Mammary epithelial cell (primary cell): ENCODE data around the gene RPS6KA2.

Source experiments
- EZH2 ChIP-seq: IDR thresholded peaks from 2 replicates; pipeline ENCODE4 v1.6.1; 2012; ENCODE audit warnings: low read length, inconsistent platforms, borderline replicate concordance
- TF ChIP-seq, protein P1 (sequence below), 2 donors: IDR thresholded peaks in 1 of 2; conservative IDR thresholded peaks in 1 of 2; 2 replicates each; pipeline ENCODE4 v1.5.1; 2011 to 2012; ENCODE audit warnings: inconsistent platforms in 2 of 2, low read length in 2 of 2, mild to moderate bottlenecking in 2 of 2, control low read depth in 1 of 2, low read depth in 1 of 2; ENCODE audit not compliant: insufficient read depth in 1 of 2; ENCODE audit errors: extremely low read depth in 1 of 2

DNA sequence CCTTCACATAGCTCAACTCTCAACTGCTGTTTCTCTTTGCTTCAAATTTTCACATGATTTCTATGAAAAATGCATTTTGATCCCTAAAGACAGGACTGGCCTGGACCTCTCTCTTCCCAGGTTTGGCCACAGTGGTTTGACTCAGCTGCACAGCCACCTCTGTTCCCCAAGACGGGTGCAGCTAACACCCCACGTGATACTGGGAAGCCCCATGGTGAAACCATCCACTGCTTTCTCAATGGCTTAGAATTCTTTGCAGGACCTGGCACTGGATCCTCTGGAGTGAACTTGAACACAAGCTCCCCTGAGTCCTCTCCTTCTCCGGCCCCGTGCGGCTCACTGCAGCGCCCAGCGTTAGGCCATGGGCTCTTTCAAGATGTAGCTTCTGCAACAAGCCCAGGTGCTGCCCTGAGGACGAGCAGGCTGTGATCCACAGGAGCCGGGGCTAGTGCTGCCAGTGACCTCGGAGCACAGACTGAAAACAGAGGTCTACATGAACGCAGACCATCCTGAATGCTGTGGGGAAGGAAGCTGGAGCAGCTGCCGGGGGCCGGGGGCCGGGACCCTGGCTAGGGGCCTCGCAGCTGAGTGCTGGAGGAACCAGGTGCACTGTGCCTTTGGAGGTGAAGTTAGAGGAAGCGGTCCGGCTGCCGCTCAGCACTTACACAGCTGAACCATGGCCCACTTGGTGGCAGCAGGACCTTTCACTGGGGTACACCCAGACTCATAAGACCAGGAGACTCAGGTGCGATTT lies 185.5 kb downstream of the RPS6KA2 start:
- TF ChIP-seq, protein P1, sequence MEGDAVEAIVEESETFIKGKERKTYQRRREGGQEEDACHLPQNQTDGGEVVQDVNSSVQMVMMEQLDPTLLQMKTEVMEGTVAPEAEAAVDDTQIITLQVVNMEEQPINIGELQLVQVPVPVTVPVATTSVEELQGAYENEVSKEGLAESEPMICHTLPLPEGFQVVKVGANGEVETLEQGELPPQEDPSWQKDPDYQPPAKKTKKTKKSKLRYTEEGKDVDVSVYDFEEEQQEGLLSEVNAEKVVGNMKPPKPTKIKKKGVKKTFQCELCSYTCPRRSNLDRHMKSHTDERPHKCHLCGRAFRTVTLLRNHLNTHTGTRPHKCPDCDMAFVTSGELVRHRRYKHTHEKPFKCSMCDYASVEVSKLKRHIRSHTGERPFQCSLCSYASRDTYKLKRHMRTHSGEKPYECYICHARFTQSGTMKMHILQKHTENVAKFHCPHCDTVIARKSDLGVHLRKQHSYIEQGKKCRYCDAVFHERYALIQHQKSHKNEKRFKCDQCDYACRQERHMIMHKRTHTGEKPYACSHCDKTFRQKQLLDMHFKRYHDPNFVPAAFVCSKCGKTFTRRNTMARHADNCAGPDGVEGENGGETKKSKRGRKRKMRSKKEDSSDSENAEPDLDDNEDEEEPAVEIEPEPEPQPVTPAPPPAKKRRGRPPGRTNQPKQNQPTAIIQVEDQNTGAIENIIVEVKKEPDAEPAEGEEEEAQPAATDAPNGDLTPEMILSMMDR (conservative IDR thresholded peaks at IDR 0.05 in 1 of 2, IDR thresholded peaks at IDR 0.05 in 1 of 2; ENCODE audit: extremely low read depth in 1 of 2, insufficient read depth in 1 of 2, low read depth in 1 of 2, low read length in 2 of 2), result no peak
- no peak for TF ChIP-seq EZH2
